Measurements from ENCODE around the gene ZNF830. TPM values are rescaled to one million over a fixed set of nuclear protein-coding genes. Genes with fewer than 3 reads are reported as not detected.

Gene ZNF830, protein sequence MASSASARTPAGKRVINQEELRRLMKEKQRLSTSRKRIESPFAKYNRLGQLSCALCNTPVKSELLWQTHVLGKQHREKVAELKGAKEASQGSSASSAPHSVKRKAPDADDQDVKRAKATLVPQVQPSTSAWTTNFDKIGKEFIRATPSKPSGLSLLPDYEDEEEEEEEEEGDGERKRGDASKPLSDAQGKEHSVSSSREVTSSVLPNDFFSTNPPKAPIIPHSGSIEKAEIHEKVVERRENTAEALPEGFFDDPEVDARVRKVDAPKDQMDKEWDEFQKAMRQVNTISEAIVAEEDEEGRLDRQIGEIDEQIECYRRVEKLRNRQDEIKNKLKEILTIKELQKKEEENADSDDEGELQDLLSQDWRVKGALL
- 10 to 100 TPM; 18.5 to 23.3 TPM for total RNA-seq
- polyA plus RNA-seq (2013, experiment 1 of 2), result 12.4 TPM
- polyA plus RNA-seq (2013, experiment 2 of 2), result 8.3 TPM
- long read RNA-seq, experiment 1, transcript ZNF830-201 (1 exons, 2,246 nt), result major isoform, 11 of 12 reads
- long read RNA-seq, experiment 1, partial matches to known transcripts, result 0 of 12 reads
- long read RNA-seq, experiment 1, other reads (novel, unspliced or antisense), result 0 of 12 reads
- long read RNA-seq, experiment 2, transcript ZNF830-201 (1 exons, 2,246 nt), result major isoform, 7 of 7 reads
- long read RNA-seq, experiment 2, partial matches to known transcripts, result 0 of 7 reads
- long read RNA-seq, experiment 2, other reads (novel, unspliced or antisense), result 0 of 7 reads
- long read RNA-seq, experiment 3, transcript ZNF830-201 (1 exons, 2,246 nt), result major isoform, 42 of 42 reads
- long read RNA-seq, experiment 3, partial matches to known transcripts, result 0 of 42 reads
- long read RNA-seq, experiment 3, other reads (novel, unspliced or antisense), result 0 of 42 reads
- long read RNA-seq, experiment 4, transcript ZNF830-201 (1 exons, 2,246 nt), result major isoform, 59 of 60 reads
- long read RNA-seq, experiment 4, partial matches to known transcripts, result 0 of 60 reads
- long read RNA-seq, experiment 4, other reads (novel, unspliced or antisense), result 1 of 60 reads

DNA sequence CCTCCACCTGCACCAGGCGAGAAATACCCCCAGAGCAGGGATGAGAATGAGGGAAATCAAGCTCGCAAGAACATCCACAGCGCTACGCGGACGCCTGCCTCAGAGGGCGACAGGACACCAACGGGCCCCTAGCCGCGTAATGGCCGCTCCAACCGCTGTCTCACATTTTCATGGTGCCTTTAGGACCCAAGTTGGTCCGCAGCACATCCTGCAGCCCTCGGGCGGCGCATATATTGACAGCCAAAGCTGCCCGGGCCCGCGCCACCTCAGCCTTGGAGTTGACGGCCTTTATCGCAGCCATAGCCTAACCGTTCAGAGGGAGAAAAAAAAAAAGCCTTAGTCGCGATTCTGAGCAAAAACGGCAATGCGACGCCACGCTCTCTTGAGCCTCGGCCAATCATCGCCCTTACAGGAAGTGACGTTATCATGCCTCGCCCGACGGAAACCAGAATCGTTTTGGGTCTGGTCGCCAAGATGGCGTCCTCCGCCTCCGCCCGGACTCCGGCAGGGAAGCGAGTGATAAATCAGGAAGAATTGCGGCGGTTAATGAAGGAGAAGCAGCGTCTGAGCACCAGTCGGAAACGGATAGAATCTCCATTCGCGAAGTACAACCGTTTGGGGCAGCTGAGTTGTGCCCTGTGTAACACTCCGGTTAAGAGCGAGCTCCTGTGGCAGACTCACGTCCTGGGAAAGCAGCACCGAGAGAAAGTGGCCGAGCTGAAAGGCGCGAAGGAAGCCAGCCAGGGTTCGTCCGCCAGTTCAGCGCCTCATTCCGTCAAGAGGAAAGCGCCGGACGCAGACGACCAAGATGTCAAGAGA is at the start of gene ZNF830, which contains the start of gene CCT6B:
Gene ZNF830, plus strand, starts transcription at position 448 of the 819 bp plus-strand sequence. Its CDS starts 27 bp downstream, at position 475.
Gene CCT6B, minus strand, starts transcription at position 368 of the 819 bp plus-strand sequence. Its CDS starts 67 bp downstream, at position 301.
- peak within 1 kb of the TSS; percentile 100 for H3K27ac Mint-ChIP-seq
- peaks cover 11% of the 10 kb centered on the region for H3K36me3 Mint-ChIP-seq (ENCODE audit: low read depth)
- peak within 1 kb of the TSS; percentile 97 for H3K4me3 Mint-ChIP-seq
- peak within 1 kb of the TSS; percentile 92 for H3K9ac ChIP-seq (ENCODE audit: extremely low read depth, low read length, poor library complexity, severe bottlenecking)
- peaks cover 32% of the 10 kb centered on the region for H3K36me3 ChIP-seq (ENCODE audit: control insufficient read depth, insufficient read depth, low read length)
- H3K27me3 ChIP-seq (ENCODE audit: control insufficient read depth, insufficient read depth, low read length, poor library complexity, severe bottlenecking), result peaks cover 26% of the 10 kb centered on the region
- no peaks in the 10 kb centered on the region for H3K9me3 Mint-ChIP-seq
- H3K4me1 Mint-ChIP-seq, result peaks cover 8% of the 10 kb centered on the region
- TF ChIP-seq, protein P1, sequence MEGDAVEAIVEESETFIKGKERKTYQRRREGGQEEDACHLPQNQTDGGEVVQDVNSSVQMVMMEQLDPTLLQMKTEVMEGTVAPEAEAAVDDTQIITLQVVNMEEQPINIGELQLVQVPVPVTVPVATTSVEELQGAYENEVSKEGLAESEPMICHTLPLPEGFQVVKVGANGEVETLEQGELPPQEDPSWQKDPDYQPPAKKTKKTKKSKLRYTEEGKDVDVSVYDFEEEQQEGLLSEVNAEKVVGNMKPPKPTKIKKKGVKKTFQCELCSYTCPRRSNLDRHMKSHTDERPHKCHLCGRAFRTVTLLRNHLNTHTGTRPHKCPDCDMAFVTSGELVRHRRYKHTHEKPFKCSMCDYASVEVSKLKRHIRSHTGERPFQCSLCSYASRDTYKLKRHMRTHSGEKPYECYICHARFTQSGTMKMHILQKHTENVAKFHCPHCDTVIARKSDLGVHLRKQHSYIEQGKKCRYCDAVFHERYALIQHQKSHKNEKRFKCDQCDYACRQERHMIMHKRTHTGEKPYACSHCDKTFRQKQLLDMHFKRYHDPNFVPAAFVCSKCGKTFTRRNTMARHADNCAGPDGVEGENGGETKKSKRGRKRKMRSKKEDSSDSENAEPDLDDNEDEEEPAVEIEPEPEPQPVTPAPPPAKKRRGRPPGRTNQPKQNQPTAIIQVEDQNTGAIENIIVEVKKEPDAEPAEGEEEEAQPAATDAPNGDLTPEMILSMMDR (conservative IDR thresholded peaks at IDR 0.05), result no peak
- H3K27me3 Mint-ChIP-seq (ENCODE audit: insufficient read depth), result peaks cover 35% of the 10 kb centered on the region
- DNase-seq, result peak; percentile 98
- H3K9me3 ChIP-seq (ENCODE audit: control insufficient read depth, low read length), result no peaks in the 10 kb centered on the region
- 0 to 1% methylated on average over 53 to 65 of the region's 65 CpGs for WGBS, 2 experiments (ENCODE audit: insufficient coverage in 1 of 2, insufficient read length in 1 of 2)
- peak within 1 kb of the TSS; percentile 85 for H3K27ac ChIP-seq (ENCODE audit: low read depth, low read length)
- H3K4me1 ChIP-seq (ENCODE audit: control insufficient read depth, insufficient read depth, low read length), result no peaks in the 10 kb centered on the region
- H3K4me3 ChIP-seq (ENCODE audit: low read length), result peak within 1 kb of the TSS; percentile 96

DNA sequence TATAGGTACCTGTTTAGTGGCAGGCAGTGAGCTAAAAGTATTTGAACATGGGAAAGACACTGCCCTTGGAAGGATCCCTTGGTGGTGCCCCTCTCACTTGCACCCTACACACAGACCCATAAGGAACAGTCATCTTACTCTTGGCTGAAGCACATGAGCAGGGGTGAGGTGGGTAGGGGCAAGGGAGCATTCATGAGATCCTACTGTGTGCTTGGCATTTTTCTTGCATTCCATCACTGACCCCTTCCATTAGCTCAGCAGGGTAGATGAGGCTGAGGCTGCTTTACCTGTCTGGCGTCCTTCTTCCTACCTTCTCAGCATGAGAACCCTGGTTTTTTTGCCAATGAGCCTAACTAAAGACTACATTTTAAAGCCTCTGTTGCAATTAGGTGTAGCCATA is 48.3 kb upstream of the ZNF830 start:
- 68% methylated on average over 1 of the region's 1 CpG; no CpG with 5 or more reads in 1 of the 2 experiments for WGBS, 2 experiments (ENCODE audit: insufficient coverage in 1 of 2, insufficient read length in 1 of 2)
- no peak overlapping the region for H3K27ac ChIP-seq (ENCODE audit: low read depth, low read length)
- peaks cover 10% of the 10 kb centered on the region for H3K4me1 ChIP-seq (ENCODE audit: control insufficient read depth, insufficient read depth, low read length)
- Mint-ChIP-seq H3K9me3 (no peaks in the 10 kb centered on the region), H3K27me3 (ENCODE audit: insufficient read depth) (peaks cover 4% of the 10 kb centered on the region), H3K36me3 (ENCODE audit: low read depth) (no peaks in the 10 kb centered on the region), H3K27ac (no peak overlapping the region), H3K4me1 (peaks cover 25% of the 10 kb centered on the region), H3K4me3 (no peak overlapping the region)
- TF ChIP-seq, protein P1 (conservative IDR thresholded peaks at IDR 0.05), result no peak
- H3K9me3 ChIP-seq (ENCODE audit: control insufficient read depth, low read length), result no peaks in the 10 kb centered on the region
- DNase-seq, result peak; percentile 89
- H3K27me3 ChIP-seq (ENCODE audit: control insufficient read depth, insufficient read depth, low read length, poor library complexity, severe bottlenecking), result peaks cover 7% of the 10 kb centered on the region
- H3K36me3 ChIP-seq (ENCODE audit: control insufficient read depth, insufficient read depth, low read length), result no peaks in the 10 kb centered on the region
- H3K4me3 ChIP-seq (ENCODE audit: low read length), result no peak overlapping the region
- H3K9ac ChIP-seq (ENCODE audit: extremely low read depth, low read length, poor library complexity, severe bottlenecking), result no peak overlapping the region

Measured in endodermal cell (in vitro differentiated cells).